ENCODE results near the gene OSBPL8. TPM values are rescaled to one million over a fixed set of nuclear protein-coding genes. Genes with fewer than 3 reads are reported as not detected.

The OSBPL8 gene
- total and polyA plus RNA-seq, 2 experiments from 2014 or later = 78.0 to 124 TPM

- Histone ChIP-seq H3K4me2 (peak overlapping the region; percentile 23), H2AFZ (no peak overlapping the region), H4K20me1 (replicated peaks; ENCODE audit: insufficient read depth) (no peaks in the 10 kb centered on the region), H3K4me3 (peak overlapping the region; percentile 6; the same call in 1 of the 2 replicates), H3K36me3 (ENCODE audit: insufficient read depth) (no peaks in the 10 kb centered on the region), H3K79me2 (replicated peaks; ENCODE audit: insufficient read depth) (peaks cover 99% of the 10 kb centered on the region), H3K4me1 (ENCODE audit: insufficient read depth) (peaks cover 72% of the 10 kb centered on the region), H3K9me2 (ENCODE audit: insufficient read depth) (no peaks in the 10 kb centered on the region), H3F3A (replicated peaks; ENCODE audit: low read depth) (no peaks in the 10 kb centered on the region), H3K27me3 (ENCODE audit: insufficient read depth) (no peaks in the 10 kb centered on the region), H3K27ac (ENCODE audit: low read depth) (peak overlapping the region; percentile 39; the same call in 1 of the 2 replicates)
- TF ChIP-seq ZNF462 (CRISPR knock-in tag; IDR thresholded peaks at IDR 0.05) (no peak), REST (IDR thresholded peaks at IDR 0.05; ENCODE audit: unreplicated experiment) (no peak), POLR2AphosphoS5 (IDR thresholded peaks at IDR 0.05; ENCODE audit: low read depth) (no peak), NANOG (IDR thresholded peaks at IDR 0.05; ENCODE audit: borderline replicate concordance) (no peak), ETS1 (IDR thresholded peaks at IDR 0.05) (no peak), JUNB (IDR thresholded peaks at IDR 0.05; ENCODE audit: unreplicated experiment) (no peak), STAT1 (IDR thresholded peaks at IDR 0.05; ENCODE audit: unreplicated experiment) (no peak), ZNF331 (CRISPR knock-in tag; IDR thresholded peaks at IDR 0.05; ENCODE audit: low read depth) (no peak), CREB1 (CRISPR knock-in tag; IDR thresholded peaks at IDR 0.05; ENCODE audit: low read depth) (no peak), ZNF114 (CRISPR knock-in tag; IDR thresholded peaks at IDR 0.05) (no peak), EZH2phosphoT487 (IDR thresholded peaks at IDR 0.05; ENCODE audit: unreplicated experiment) (no peak)
- ATAC-seq (no peak), DNase-seq (ENCODE audit: low spot score) (peak; percentile 44)
- Mint-ChIP-seq H3K27me3 (ENCODE audit: insufficient read depth, low read depth, poor library complexity) (no peaks in the 10 kb centered on the region), H3K9me3 (no peaks in the 10 kb centered on the region), H3K27ac (peak overlapping the region; percentile 83), H3K4me3 (peak overlapping the region; percentile 28), H3K36me3 (ENCODE audit: low read depth) (no peaks in the 10 kb centered on the region), H3K4me1 (peaks cover 81% of the 10 kb centered on the region)
Measured at GRCh38 chr12:76547526-76547925, 12.0 kb downstream of the OSBPL8 start.

Data from GM23338 (cell line).